Kidney (tissue), 14 donors: ENCODE results near the gene DCLRE1C. TPM values are rescaled to one million over a fixed set of nuclear protein-coding genes. Genes with fewer than 3 reads are reported as not detected.
"Not testable (repeated sequence)": the region's sequence is repeated elsewhere in the genome, so short reads cannot be mapped to it uniquely, and the experiment has no call there.

Source experiments
- DNase-seq, 5 donors: peaks; one replicate each; pipeline ENCODE4 v3.0.0-alpha.2; 2013 to 2020
- FAIRE-seq: peaks from 2 replicates; lab custom pipeline; 2012; peaks lifted over from hg19 to GRCh38; lab: Jason Lieb, UNC
- H3K27ac ChIP-seq, 2 donors: one replicate each; pipeline ENCODE4 v1.7.0; 2013; ENCODE audit warnings: low read depth in 2 of 2, low read length in 2 of 2, inconsistent platforms in 1 of 2
- H3K27me3 ChIP-seq: one replicate; pipeline ENCODE4 v1.7.1; 2013; ENCODE audit warnings: low read length, inconsistent platforms; ENCODE audit not compliant: control insufficient read depth, insufficient read depth
- H3K36me3 ChIP-seq, 3 donors: one replicate each; pipeline versions ENCODE4 v1.7.0 to v1.7.1; 2013; ENCODE audit warnings: low read length in 3 of 3, control low read depth in 1 of 3, inconsistent platforms in 1 of 3; ENCODE audit not compliant: insufficient read depth in 3 of 3, control insufficient read depth in 2 of 3
- H3K4me1 ChIP-seq, 3 donors: one replicate each; pipeline versions ENCODE4 v1.7.0 to v1.7.1; 2013; ENCODE audit warnings: low read length in 3 of 3, inconsistent platforms in 1 of 3, low read depth in 1 of 3; ENCODE audit not compliant: control insufficient read depth in 2 of 3, insufficient read depth in 2 of 3
- H3K4me3 ChIP-seq, 3 donors: one replicate each; pipeline versions ENCODE4 v1.7.0 to v1.8.1; 2013; ENCODE audit warnings: low read length in 3 of 3, control low read depth in 1 of 3, inconsistent platforms in 1 of 3
- H3K9ac ChIP-seq, 3 donors: one replicate each; pipeline versions ENCODE4 v1.7.0 to v1.7.1; 2013; ENCODE audit warnings: low read length in 3 of 3, control low read depth in 1 of 3, inconsistent platforms in 1 of 3
- H3K9me3 ChIP-seq, 3 donors: one replicate each; pipeline versions ENCODE4 v1.7.0 to v1.7.1; 2013; ENCODE audit warnings: low read length in 3 of 3, control low read depth in 1 of 3, inconsistent platforms in 1 of 3; ENCODE audit not compliant: control insufficient read depth in 2 of 3, insufficient read depth in 1 of 3
- intact Hi-C: fragments of 100-400 bp; cut with DNase I; formaldehyde crosslinking; loops from one replicate; pipeline ENCODE4 v1.11.1; 2022
- polyA plus RNA-seq: library from polyadenylated mRNA; stranded (reverse); fragments of 350-450 nt; fragmentation: Illumina TruSeq; extraction: RNeasy Lipid Tissue Mini Kit (QIAGEN cat#74804); gene quantifications from one replicate; pipeline ENCODE4 v1.2.3, GENCODE V29; 2014; ENCODE audit warnings: low read depth, low replicate concordance; ENCODE audit not compliant: insufficient read depth
- total RNA-seq: library from RNA; stranded (reverse); fragmentation: NEBNext Ultra II Directional; extraction: Animal tissue kit (Norgen Biotek cat#: 25700); gene quantifications from one replicate; pipeline ENCODE4 v1.2.1, GENCODE V29; 2021
- TF ChIP-seq, protein P1 (sequence below): IDR thresholded peaks from 3 replicates; pipeline ENCODE4 v1.5.1; 2012; ENCODE audit warnings: mild to moderate bottlenecking, moderate library complexity, borderline replicate concordance; ENCODE audit not compliant: insufficient read depth; ENCODE audit errors: extremely low read depth
- donor health status: control.
- donor health status: control.
- donor health status: control.
- donor health status: control.
- donor health status: control.
- donor health status: DM: yes; HTN: yes; CAD: no.
- donor health status: Normal renal cell carcinoma (clear cell type).

DCLRE1C gene
- total and polyA plus RNA-seq, 2 donors from 2014 or later, result 2.0 to 17.0 TPM

DNA sequence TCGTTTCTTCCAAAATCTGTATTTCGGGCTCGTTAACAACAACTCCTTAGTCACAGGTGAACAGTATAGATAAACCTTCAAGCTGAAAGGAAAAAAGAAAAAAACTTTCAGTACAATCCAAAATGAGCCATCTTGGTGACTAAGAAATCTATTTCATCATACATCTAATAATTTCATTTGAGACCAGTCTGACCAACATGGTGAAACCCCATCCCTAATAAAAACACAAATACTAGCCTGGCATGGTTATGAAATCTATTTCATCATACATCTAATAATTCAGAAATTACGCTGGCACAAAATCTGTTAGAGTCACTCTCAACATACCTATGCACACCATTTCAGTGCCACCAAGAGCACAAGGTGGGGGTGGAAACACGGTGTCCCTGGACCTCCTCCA lies 8.8 kb downstream of the DCLRE1C start:
- Histone ChIP-seq H3K9ac (no peak overlapping the region), H3K4me1 (no peaks in the 10 kb centered on the region), H3K36me3 (peaks cover 2 to 18% (median 7%) of the 10 kb centered on the region in 3 donors), H3K27ac (no peak overlapping the region), H3K4me3 (no peak overlapping the region), H3K9me3 (no peaks in the 10 kb centered on the region), H3K27me3 (no peaks in the 10 kb centered on the region)
- TF ChIP-seq, protein P1, sequence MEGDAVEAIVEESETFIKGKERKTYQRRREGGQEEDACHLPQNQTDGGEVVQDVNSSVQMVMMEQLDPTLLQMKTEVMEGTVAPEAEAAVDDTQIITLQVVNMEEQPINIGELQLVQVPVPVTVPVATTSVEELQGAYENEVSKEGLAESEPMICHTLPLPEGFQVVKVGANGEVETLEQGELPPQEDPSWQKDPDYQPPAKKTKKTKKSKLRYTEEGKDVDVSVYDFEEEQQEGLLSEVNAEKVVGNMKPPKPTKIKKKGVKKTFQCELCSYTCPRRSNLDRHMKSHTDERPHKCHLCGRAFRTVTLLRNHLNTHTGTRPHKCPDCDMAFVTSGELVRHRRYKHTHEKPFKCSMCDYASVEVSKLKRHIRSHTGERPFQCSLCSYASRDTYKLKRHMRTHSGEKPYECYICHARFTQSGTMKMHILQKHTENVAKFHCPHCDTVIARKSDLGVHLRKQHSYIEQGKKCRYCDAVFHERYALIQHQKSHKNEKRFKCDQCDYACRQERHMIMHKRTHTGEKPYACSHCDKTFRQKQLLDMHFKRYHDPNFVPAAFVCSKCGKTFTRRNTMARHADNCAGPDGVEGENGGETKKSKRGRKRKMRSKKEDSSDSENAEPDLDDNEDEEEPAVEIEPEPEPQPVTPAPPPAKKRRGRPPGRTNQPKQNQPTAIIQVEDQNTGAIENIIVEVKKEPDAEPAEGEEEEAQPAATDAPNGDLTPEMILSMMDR, result no peak
- DNase-seq (no peak), FAIRE-seq (no peak)
- intact Hi-C loops, result no loop called here

- intact Hi-C loops, H3K9ac ChIP-seq, H3K4me1 ChIP-seq, FAIRE-seq, H3K4me3 ChIP-seq, H3K9me3 ChIP-seq, H3K27ac ChIP-seq, DNase-seq, H3K27me3 ChIP-seq: not testable (repeated sequence)
- peaks cover 2 to 13% (median 4%) of the 10 kb centered on the region in 3 donors for H3K36me3 ChIP-seq
Measured at GRCh38 chr10:14942950-14943338, 11.0 kb downstream of the DCLRE1C start.

GRCh38 chr10:14942147-14942949 lies 11.5 kb downstream of the DCLRE1C start:
- intact Hi-C loops, H3K36me3 ChIP-seq, H3K9ac ChIP-seq, DNase-seq, H3K9me3 ChIP-seq, H3K4me3 ChIP-seq, FAIRE-seq, H3K27me3 ChIP-seq, H3K4me1 ChIP-seq, H3K27ac ChIP-seq: not testable (repeated sequence)

- intact Hi-C loops, H3K4me1 ChIP-seq, H3K27ac ChIP-seq, DNase-seq, H3K36me3 ChIP-seq, H3K9ac ChIP-seq, H3K4me3 ChIP-seq, H3K9me3 ChIP-seq, FAIRE-seq, H3K27me3 ChIP-seq: not testable (repeated sequence)
Measured at GRCh38 chr10:14938971-14939370, 14.9 kb downstream of the DCLRE1C start.

DNA sequence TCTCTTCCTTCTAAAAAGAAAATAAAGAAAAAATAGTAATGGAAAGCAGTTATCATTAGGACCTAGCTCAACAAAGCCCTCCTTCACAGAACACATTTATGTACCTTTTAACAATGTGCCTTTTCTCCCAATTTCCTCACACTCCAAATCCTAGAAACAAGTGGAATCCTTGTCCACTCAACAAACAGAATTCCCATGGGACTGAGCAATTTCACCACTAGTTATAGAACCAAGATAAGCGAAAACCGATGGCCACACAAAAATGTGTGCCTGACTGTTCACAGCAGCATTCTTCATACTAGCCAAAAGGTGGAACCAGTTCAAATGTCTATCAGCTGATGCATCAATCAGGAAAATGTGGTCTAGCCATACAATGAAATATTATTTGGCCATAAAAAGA lies 17.3 kb downstream of the DCLRE1C start:
- no peak overlapping the region for H3K4me3 ChIP-seq
- no peaks in the 10 kb centered on the region for H3K4me1 ChIP-seq
- TF ChIP-seq, protein P1, result no peak
- peaks cover 2 to 13% (median 8%) of the 10 kb centered on the region in 3 donors for H3K36me3 ChIP-seq
- no peak overlapping the region for H3K27ac ChIP-seq
- no peaks in the 10 kb centered on the region for H3K9me3 ChIP-seq
- no peak for FAIRE-seq
- intact Hi-C loops, result no loop called here
- H3K27me3 ChIP-seq, result no peaks in the 10 kb centered on the region
- DNase-seq, result no peak
- H3K9ac ChIP-seq, result no peak overlapping the region
